Stimulated activated CD8-positive, alpha-beta memory T cell treated with anti-CD3 and anti-CD28 coated beads, Interleukin-7, amount 100 ng/mL, for 4 hours (primary cell): ENCODE results near the gene ANKFY1.
A peak's percentile ranks its signal among the peaks of the same experiment; 100 is the strongest.

Source experiments
- DNase-seq, 2 donors: peaks; one replicate each; pipeline ENCODE4 v3.0.0-alpha.2; 2020; ENCODE audit warnings: low read depth in 2 of 2

ANKFY1 gene

DNA sequence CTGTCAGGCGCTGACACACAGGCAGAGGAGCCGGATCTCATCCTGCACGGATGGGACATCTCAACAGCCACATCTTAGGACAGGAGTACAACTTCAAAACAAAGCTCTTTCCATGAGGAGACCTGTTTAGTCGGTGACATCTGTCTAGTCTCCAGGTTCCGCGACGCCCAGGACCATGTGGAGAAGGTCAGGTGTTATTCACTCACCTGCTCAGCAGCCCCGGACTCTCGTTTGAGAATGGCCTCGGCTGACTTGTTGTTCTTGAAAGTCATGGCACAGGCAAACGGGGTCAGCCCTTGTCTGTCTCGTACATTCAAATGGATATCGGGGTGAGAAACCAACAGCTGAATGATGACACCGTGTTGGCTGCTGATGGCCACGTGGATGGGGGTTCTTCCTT is 85.1 kb downstream of the ANKFY1 start:
- DNase-seq: no peak

DNA sequence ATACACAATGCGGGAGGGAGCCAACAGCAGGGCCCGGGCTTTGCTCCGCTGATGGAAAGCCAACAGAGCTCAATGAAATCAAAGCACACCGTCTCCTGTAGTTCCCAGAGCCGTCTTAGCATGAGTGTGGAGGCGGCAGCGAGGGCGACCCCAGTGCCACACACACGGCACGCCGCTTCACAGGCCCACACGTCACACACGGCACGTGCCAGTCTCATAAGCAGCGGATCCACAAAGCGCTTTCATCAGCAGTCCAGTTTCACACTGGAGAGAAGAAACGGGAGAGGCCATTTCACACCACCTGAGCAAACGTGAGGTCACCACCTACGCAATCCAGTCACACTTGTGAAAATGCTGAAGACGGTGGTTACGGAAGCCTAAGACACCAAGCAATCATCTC is 86.0 kb downstream of the ANKFY1 start:
- DNase-seq: no peak

DNA sequence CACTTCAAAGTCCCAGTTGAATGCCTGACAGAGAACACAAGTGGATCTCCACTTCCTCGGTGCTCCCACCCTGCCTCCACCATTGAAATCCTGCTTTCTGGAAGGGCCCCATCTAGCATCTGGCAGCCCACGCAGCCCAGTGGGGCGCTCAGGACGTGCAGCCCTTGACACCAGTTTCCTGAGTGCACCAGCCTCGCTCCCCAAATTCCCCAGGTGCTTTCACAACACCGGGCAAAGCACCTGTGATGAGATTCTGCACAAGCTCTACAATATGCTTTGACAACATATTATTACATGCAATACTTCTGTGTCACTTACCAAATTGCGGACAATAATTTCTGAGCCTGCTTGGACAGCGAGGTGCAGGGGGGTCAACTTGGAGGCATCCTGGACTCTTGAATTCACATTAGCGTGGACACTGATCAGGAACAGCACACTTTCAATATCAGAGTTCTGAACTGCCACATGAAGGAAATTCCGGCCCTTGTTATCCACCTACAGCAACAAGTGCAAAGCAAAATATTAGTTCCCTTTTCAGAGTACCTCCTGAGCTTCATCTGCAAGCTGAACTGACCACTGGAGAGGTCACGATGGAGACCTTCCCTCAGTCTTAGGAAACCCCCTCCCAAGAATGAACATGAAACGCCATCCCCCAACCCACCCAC is 86.8 kb downstream of the ANKFY1 start:
- DNase-seq: no peak

DNA sequence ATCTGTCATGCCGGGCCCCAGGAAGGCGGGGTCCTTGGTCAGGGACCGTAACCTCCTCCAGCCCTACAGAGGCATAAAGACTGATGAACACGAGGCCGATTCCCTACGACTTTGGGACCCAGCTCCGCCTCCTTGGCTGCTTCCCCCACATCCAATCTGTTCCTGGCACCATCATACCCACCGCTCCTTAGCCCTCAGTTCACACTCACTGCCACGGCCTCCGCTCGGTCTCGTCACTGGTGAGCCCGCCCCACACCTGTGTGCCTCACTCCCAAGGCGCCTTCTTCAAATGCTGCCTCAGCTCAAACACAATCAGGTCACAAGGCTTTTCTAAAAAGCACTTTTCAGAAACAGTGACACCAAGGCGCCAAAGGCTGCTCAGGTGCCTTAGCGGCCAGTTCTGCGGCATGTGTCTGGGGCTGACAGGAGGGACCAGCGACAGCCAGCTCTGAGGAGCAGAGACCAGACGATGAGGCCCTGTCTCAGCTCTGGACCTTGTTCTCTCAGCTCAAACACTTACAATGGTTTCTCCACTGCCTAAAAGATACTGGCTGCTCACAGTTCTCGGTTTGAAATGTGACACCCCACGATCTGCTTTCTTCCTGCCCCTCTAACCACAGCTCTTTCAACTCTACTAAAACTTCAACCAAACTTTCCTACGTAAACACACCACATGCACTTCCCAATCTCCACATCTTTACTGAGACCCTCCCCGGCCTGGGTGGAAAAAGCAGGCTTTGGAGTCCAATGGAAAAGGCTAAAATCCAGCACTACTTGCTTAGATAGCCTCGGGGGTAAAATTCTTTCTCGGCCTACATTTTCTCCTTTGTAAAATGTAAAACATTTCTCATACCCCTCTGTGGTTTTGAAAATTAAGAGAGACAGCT is 87.6 kb downstream of the ANKFY1 start:
- peak in 1 of 2 donors; percentile 28 for DNase-seq

DNA sequence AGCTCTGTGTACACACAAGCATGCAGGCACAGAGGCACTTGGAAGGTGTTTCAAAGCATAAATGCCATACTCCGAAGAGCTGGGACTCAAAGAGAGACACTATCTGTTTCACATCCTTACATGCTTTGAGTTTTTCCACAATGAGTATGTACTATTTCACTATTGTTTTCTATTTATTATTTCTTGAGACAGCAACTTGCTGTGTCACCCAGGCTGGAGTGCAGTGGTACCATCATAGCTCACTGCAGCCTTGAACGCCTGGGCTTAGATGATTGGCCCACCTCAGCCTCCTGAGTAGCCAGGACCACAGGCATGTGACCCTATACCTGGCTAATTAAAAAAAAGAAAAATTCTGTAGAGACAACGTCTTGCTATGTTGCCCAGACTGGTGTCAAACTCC is 89.2 kb downstream of the ANKFY1 start:
- no peak for DNase-seq

DNA sequence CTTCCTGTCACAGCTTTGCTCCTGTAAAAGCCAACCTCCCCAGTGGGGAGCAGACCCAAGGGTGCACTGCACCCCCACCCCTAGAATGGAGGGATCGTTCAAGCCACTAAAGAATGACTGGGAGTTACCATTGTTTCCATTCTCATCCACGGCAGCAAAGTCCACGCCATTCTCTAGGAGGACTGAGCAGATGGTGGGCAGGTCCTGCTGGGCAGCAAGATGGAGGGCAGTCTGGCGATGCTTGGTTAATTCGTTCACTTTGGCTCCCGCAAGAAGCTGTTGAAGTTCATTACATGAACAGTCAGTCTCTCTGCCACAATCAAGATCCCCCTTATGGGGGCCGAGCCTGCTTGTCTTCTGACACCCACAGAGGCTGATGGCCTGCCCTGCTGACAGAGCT is 90.0 kb downstream of the ANKFY1 start:
- no peak for DNase-seq

DNA sequence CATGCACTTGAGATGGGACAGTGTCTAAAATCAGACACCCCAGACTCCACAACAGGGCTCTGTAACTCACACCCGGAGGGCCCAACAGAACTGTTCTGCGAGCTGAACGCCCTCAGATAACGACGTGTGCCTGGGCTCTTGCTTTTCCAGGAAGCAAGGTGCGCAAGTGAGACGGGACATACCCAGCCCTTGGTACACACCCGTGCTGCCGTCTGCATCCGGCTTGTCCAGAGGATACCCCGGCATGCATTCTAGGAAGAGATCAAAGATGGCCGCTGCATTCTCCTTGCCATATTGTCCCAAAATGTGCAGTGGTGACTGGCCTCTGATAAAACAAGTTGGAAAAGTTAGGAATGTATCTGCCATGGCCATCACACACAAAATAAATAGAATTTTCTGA is 91.4 kb downstream of the ANKFY1 start:
- DNase-seq: no peak

DNA sequence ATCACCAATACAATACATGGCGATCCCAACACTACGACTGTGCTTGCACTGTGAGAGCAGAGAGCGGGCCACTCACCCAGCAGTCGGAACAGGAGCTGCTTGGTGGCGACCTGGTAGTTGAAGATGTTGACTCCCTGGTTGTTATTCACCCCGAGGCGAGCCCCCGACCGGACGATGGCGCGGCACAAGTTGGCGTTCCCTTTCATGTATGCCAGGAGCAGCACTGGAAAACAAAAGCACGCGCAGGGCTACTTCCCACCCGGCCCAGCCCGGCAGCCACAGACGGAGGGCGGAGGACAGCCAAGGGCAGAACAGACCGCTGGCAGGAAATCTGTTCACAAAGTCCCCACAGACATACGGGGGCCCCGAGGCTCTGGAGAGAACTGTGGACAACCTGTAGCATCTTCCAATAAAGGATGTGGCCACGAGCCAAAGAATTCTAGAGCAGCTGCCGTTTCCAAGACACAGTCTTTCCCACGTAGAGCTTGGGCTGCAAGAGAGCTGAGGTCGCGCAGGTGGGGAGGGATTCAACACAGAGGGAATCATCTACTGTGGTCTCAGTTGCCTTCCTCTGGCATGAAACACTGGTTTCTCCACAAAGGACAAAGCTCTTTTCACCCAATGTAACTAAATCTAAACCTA is 93.0 kb downstream of the ANKFY1 start:
- no peak for DNase-seq

DNA sequence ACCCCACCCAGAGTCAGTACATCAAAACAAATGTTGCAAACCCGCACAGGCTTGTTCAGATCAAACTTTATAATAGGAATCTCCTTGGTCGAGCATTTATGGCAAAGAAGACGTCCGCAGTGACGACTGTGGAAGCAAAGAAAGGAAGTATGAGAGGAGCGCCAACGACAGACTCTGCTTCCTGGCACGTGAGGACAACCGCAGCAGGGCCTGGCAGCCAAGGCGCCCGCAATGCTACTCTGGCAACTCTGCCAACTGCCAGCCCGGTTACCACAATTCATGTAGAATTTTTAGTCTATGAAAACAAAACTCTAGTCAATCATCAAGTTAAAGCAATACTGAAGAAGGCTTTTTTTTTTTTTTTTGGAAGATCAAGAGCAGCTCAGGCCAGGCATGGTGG is 96.0 kb downstream of the ANKFY1 start:
- no peak for DNase-seq

DNA sequence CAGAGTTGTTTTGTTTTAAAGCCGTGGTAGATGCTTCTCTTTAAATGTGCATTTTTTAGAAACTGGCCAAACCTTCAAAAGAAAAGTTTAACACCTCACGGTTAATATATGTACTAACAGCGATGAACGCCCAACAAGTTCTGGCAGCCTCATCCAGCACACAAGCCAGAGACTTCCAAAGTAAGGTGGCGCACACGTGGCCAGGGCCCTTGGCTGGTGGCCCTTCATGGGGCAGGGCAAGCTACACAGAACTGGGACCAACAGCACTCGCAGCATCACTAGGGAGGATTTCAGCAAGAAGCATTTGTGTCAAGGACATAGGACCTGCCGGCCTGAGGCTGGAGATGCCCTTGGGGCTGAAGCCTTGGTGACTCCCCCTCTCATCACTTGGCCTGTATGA is 97.4 kb downstream of the ANKFY1 start:
- no peak for DNase-seq

DNA sequence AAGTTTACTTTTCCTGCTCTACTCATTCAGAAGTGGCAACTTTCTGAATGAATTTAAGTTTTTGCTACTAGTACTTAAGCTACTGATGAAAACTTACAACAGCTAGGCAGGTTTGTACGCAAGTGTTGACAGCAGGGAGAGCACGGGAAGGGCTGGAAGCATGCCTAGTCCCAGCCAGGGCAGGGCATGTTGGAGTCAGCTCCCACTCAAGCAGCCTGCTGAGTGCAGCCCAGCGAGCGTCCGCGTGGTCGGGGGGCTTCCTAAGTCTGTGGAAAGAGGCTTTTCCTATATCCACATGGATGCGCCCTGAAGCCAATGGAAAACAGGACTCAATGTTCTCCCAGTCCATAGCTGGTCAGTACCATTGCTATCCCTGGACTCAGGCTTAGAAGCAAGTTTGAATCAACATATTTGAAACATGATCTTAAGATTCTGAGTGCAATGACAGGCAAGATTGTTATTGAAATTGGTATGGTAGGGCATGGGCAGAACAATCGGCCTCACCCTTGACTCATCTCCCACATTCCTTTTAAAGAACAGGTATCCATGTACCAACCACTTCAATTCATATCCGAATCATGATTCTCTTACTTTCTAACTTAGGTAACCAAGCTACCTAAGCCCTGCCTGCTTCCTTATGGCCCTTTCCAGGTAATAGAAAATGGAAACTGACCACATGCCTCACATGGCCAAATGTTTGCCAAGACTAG is 98.3 kb downstream of the ANKFY1 start:
- DNase-seq: no peak

DNA sequence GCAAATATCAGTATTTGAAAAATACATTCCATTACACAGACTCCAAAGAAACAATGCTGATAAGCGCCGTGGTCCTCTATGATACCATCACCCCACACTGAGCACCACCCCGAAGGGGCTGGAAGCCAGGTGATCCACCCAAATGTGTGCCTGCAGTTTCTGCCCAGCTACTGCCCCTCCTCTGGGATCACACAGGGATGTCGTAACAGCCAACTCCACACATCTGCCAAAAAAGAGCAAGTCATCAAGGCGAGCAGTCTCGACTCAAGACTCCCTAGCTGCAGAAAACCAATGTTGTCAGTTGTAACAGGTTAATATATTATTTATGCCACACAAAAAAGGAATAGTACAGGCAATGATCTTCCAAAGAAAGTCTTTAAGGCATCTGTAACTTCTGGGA is 99.8 kb downstream of the ANKFY1 start:
- DNase-seq: no peak

DNA sequence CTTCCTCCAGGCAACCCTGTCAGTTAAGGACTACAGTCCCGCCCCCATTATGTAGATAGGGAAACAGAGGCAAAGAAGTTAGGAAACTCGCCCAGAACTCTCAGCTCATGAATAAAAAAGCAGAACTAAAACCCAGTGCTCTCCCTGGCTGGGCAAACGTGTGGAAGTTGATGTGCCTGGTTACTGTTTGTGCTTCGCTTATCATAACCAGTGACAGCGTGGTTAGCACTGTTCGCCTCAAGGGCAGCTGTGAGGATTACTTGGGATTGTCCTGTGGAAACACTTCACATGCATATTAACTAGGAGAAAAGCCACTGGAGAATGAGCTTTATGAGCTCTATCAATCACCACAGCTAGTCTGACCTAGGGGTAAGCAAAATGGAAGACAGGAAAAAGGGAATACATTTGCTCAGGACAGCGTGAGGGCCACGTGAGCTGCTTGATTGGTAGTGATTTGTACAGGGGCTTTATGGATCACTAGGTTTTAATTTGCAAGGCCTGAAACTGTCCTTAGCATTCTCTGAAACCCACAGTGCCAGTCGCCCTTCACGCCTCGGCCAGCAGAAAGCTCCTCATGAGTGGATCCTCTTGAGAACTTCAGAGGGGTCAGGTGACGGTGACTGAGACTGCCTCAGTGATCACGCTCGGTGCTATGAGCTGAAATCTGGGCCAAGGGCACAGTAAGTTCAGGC is 100.9 kb downstream of the ANKFY1 start:
- no peak for DNase-seq

DNA sequence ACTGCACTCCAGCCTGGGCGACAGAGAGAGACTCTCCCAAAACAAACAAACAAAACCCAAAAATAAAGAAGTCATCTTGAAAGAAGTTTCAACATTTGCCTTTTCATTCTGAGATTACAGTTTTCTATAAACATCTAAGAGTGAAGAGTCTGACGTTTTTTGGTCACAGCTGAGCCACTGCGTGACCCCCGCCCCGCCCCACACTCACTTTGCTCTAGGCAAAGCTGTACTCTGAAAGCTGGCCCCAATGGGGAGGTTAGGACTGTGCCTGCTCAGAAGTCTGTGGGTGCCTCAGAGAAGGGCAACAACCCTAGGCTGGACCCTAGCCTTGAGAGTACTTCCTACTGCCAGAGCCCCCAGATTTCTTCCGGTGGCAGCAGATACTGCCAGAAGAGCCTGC is 101.5 kb downstream of the ANKFY1 start:
- DNase-seq: no peak

DNA sequence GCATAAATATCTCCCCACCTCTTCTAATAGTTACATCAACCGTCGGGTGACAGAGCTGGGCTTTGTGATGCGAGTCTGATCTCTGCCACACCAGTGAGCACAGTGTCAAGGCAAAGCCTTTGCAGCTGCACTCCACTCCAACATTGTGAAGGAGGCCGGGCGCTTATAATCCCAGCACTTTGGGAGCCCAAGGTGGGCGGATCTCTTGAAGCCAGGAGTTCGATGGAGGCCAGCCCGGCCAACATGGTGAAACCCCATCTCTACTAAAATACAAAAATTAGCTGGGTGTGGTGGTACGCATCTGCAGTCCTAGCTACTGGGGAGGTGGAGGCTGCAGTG is 101.8 kb downstream of the ANKFY1 start:
- DNase-seq: no peak

DNA sequence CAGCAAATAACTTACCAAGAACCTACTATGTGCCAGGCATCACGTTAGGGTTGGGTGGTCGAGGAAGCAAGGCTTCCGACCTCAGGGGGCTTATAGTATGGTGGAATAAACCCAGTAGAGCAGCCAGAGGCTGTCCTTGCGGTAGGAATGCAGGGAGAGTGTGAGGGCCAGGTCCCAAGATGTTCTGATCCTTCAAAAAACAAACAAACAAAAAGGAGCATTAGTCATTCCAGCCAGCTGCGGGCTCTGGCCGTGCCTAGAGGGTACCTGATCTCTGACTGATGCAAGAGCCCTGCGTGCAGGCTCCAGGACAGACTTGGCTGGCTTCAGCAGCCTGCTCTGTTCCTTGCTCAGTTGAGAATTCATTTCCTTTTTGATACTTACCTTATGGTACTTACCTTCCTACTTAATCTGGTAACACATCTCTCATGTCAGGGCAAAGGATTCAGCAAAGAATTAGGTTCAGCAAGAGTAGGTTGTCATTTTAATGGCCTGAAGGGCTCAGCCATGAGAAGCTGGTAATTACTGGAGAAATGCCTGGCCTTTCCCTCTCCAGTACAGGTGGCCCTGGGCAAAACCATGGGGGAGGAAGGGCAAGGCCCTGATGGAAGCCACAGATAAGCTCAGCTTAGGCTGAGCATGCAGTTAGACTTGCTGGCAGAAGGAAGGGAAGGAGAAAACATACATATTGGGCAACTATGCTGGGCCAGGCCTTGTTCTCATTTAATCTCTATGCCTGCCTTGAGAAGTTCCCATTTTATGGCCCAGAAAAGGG is 102.4 kb downstream of the ANKFY1 start:
- no peak for DNase-seq

DNA sequence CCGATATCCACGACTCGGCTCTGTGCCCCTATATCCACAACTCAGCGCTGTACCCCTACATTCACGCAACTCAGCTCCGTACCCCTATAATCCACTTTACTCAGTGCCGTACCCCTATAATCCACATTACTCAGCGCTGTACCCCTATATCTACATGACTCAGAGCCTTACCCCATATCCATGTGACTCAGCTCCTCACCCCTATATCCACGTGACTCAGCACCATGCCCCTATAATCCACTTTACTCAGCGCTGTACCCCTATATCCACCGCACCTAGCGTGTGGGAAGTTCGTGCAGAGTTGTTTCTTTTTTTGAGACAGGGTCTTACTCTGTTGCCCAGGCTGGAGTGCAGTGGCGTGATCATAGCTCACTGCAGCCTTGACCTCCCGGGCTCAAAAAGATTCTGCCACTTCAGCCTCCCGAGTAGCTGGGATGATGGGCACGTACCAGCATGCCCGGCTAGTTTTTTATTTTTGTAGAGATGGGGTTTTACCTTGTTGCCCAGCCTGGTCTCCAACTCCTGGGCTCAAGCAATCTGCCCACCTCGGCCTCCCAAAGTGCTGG is 103.4 kb downstream of the ANKFY1 start:
- no peak for DNase-seq

DNA sequence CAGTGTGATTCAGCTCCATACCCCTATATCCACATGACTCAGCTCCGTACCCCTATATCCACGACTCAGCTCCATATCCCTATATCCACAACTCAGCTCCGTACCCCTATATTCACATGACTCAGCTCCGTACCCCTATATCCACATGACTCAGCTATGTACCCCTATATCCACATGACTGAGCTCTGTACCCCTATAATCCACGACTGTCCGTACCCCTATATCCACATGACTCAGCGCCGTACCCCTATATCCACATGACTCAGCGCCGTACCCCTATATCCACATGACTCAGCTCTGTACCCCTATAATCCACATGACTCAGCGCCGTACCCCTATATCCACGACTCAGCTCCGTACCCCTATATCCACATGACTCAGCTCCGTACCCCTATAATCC is 104.0 kb downstream of the ANKFY1 start:
- no peak for DNase-seq

DNA sequence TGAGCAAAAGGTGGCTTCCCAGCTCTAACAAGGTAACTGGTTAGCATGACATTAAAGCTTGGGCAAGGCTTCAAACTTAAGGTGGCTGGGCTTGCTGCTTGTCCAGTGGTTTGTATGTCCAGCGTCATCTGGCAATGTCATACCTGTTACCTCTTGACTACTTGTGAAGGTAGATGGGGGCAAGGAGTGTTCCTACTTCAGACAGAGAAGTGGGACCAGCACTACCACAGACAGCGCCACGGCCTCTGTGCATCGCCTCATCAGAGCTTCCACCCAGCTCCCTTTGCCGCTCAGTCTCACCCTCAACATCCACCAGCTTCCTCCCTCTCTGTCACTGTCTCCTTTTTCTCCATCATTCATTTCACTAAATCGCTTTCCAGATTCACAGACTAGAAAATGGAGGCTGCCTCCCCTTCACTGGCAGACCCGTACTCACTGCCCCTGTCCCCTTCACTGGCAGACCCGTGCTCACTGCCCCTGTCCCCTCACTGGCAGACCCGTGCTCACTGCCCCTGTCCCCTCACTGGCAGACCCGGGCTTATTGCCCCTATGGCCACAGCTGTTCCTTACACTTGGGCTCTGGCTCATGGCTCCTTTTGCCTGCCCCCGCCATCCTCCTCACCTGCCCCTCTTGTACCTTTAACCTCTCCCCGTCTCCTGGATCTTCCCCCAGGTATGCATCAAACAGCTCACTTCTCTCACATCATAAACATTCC is 106.0 kb downstream of the ANKFY1 start:
- DNase-seq: no peak

DNA sequence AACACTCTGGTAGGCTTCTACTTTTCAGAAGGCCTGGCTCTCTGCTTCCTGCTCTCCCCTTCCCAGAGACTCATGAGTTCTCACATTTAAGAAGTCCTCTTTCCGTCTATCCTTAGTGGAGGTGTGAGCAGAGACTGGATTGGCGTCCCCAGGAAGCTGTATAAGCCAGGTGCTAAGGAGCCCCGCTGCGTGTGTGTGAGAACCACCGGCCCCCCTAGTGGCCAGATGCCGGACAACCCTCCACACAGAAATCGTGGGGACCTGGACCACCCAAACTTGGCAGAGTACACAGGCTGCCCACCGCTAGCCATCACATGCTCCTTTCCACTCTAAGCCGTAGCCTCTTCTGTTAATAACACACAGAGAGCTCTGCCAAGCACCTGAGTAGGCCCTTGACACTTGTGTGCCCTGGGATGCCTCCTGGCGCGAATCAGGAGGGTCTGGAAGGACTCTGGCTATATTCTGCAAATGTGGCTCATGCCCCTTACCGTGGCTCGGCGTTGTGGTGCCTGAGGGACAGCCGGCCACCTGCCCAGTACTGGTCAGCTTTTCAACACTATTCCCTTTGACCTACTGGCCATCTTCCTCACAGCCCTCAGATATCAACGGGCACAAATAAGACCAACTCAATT is 106.9 kb downstream of the ANKFY1 start:
- DNase-seq: no peak
